HEK293 (cell line): ENCODE measurements around the gene C10orf67.
A peak's percentile ranks its signal among the peaks of the same experiment; 100 is the strongest.

ENCODE experiments used
- GFI1B ChIP-seq: fragments of 450-650 bp; formaldehyde crosslinking; IDR thresholded peaks from 2 replicates; pipeline ENCODE4 v1.5.1; 2016; ENCODE audit warnings: missing biosample characterization, missing genetic modification characterization
- HIC1 ChIP-seq: fragments of 450-650 bp; formaldehyde crosslinking; IDR thresholded peaks from 2 replicates; pipeline ENCODE4 v1.5.1; 2016; ENCODE audit warnings: missing biosample characterization, missing genetic modification characterization
- KLF17 ChIP-seq: fragments of 450-650 bp; formaldehyde crosslinking; IDR thresholded peaks from 2 replicates; pipeline ENCODE4 v1.5.1; 2016; ENCODE audit warnings: missing biosample characterization, missing genetic modification characterization
- KLF8 ChIP-seq: fragments of 450-650 bp; formaldehyde crosslinking; IDR thresholded peaks from 2 replicates; pipeline ENCODE4 v1.5.1; 2016; ENCODE audit warnings: missing biosample characterization, missing genetic modification characterization
- KLF9 ChIP-seq: fragments of 450-650 bp; formaldehyde crosslinking; IDR thresholded peaks from 2 replicates; pipeline ENCODE4 v1.5.1; 2016; ENCODE audit warnings: missing biosample characterization, missing genetic modification characterization, low read depth
- PRDM2 ChIP-seq: fragments of 450-650 bp; formaldehyde crosslinking; IDR thresholded peaks from 2 replicates; pipeline ENCODE4 v1.5.1; 2016; ENCODE audit warnings: missing biosample characterization, missing genetic modification characterization, borderline replicate concordance
- SP7 ChIP-seq: fragments of 450-650 bp; formaldehyde crosslinking; IDR thresholded peaks from 2 replicates; pipeline ENCODE4 v1.5.1; 2016; ENCODE audit warnings: missing biosample characterization, missing genetic modification characterization
- TCF7L2 ChIP-seq: IDR thresholded peaks from 2 replicates; pipeline ENCODE4 v1.6.1; 2011; ENCODE audit warnings: low read depth, mild to moderate bottlenecking, inconsistent platforms, low read length, moderate library complexity, borderline replicate concordance
- ZBTB7A ChIP-seq: fragments of 450-650 bp; formaldehyde crosslinking; IDR thresholded peaks from 2 replicates; pipeline ENCODE4 v1.5.1; 2016; ENCODE audit warnings: low read depth, missing biosample characterization, missing genetic modification characterization
- ZEB2 ChIP-seq: fragments of 450-650 bp; formaldehyde crosslinking; IDR thresholded peaks from 2 replicates; pipeline ENCODE4 v1.5.1; 2016; ENCODE audit warnings: missing biosample characterization, missing genetic modification characterization
- ZIC2 ChIP-seq: fragments of 450-650 bp; formaldehyde crosslinking; IDR thresholded peaks from 2 replicates; pipeline ENCODE4 v1.5.1; 2016; ENCODE audit warnings: missing biosample characterization, missing genetic modification characterization
- ZNF140 ChIP-seq: fragments of 450-650 bp; formaldehyde crosslinking; IDR thresholded peaks from 2 replicates; pipeline ENCODE4 v1.5.1; 2016; ENCODE audit warnings: missing biosample characterization, missing genetic modification characterization
- ZNF155 ChIP-seq: fragments of 450-650 bp; formaldehyde crosslinking; IDR thresholded peaks from 2 replicates; pipeline ENCODE4 v1.5.1; 2016; ENCODE audit warnings: missing biosample characterization, missing genetic modification characterization
- ZNF16 ChIP-seq: fragments of 450-650 bp; formaldehyde crosslinking; IDR thresholded peaks from 2 replicates; pipeline ENCODE4 v1.5.1; 2016; ENCODE audit warnings: low read depth, missing biosample characterization, missing genetic modification characterization
- ZNF169 ChIP-seq: fragments of 450-650 bp; formaldehyde crosslinking; IDR thresholded peaks from 2 replicates; pipeline ENCODE4 v1.5.1; 2016; ENCODE audit warnings: missing biosample characterization, missing genetic modification characterization
- ZNF324 ChIP-seq: fragments of 450-650 bp; formaldehyde crosslinking; IDR thresholded peaks from 2 replicates; pipeline ENCODE4 v1.5.1; 2016; ENCODE audit warnings: missing biosample characterization, missing genetic modification characterization
- ZNF433 ChIP-seq: fragments of 450-650 bp; formaldehyde crosslinking; IDR thresholded peaks from 2 replicates; pipeline ENCODE4 v1.5.1; 2016; ENCODE audit warnings: missing biosample characterization, missing genetic modification characterization, low read depth
- ZNF560 ChIP-seq: fragments of 450-650 bp; formaldehyde crosslinking; IDR thresholded peaks from 2 replicates; pipeline ENCODE4 v1.5.1; 2017; ENCODE audit warnings: missing biosample characterization, missing genetic modification characterization, borderline replicate concordance
- ZNF621 ChIP-seq: fragments of 450-650 bp; formaldehyde crosslinking; IDR thresholded peaks from 2 replicates; pipeline ENCODE4 v1.5.1; 2017; ENCODE audit warnings: missing biosample characterization, missing genetic modification characterization
- ZNF76 ChIP-seq: fragments of 450-650 bp; formaldehyde crosslinking; IDR thresholded peaks from 2 replicates; pipeline ENCODE4; 2016; ENCODE audit warnings: low read depth, missing biosample characterization, missing genetic modification characterization, borderline replicate concordance
- ZSCAN16 ChIP-seq: fragments of 450-650 bp; formaldehyde crosslinking; IDR thresholded peaks from 2 replicates; pipeline ENCODE4 v1.5.1; 2016; ENCODE audit warnings: missing biosample characterization, missing genetic modification characterization
- TF ChIP-seq, protein P1 (sequence below): fragments of 450-650 bp; IDR thresholded peaks from 2 replicates; pipeline ENCODE4 v1.5.1; 2018; ENCODE audit warnings: missing biosample characterization, mild to moderate bottlenecking, missing genetic modification characterization
- TF ChIP-seq, protein P2 (sequence below): fragments of 450-650 bp; formaldehyde crosslinking; IDR thresholded peaks from 2 replicates; pipeline ENCODE4 v1.5.1; 2016; ENCODE audit warnings: missing biosample characterization, missing genetic modification characterization
- TF ChIP-seq, protein P3 (sequence below): fragments of 450-650 bp; formaldehyde crosslinking; IDR thresholded peaks from 2 replicates; pipeline ENCODE4 v1.5.1; 2016; ENCODE audit warnings: missing biosample characterization, missing genetic modification characterization

Gene C10orf67

GRCh38 chr10:23344241-23344841 lies at the start of gene C10orf67 (continued):
- TF ChIP-seq, protein P1, sequence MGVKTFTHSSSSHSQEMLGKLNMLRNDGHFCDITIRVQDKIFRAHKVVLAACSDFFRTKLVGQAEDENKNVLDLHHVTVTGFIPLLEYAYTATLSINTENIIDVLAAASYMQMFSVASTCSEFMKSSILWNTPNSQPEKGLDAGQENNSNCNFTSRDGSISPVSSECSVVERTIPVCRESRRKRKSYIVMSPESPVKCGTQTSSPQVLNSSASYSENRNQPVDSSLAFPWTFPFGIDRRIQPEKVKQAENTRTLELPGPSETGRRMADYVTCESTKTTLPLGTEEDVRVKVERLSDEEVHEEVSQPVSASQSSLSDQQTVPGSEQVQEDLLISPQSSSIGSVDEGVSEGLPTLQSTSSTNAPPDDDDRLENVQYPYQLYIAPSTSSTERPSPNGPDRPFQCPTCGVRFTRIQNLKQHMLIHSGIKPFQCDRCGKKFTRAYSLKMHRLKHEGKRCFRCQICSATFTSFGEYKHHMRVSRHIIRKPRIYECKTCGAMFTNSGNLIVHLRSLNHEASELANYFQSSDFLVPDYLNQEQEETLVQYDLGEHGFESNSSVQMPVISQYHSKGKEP (tag by site-specific recombination) = no peak
- peak; percentile 72 for TF ChIP-seq KLF8 (tag by site-specific recombination)
- TF ChIP-seq PRDM2 (tag by site-specific recombination) = no peak
- TF ChIP-seq, protein P2, sequence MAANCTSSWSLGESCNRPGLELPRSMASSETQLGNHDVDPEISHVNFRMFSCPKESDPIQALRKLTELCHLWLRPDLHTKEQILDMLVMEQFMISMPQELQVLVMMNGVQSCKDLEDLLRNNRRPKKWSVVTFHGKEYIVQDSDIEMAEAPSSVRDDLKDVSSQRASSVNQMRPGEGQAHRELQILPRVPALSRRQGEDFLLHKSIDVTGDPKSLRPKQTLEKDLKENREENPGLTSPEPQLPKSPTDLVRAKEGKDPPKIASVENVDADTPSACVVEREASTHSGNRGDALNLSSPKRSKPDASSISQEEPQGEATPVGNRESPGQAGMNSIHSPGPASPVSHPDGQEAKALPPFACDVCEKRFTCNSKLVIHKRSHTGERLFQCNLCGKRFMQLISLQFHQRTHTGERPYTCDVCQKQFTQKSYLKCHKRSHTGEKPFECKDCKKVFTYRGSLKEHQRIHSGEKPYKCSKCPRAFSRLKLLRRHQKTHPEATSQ (tag by site-specific recombination) = no peak
- TF ChIP-seq ZBTB7A = peak; percentile 75; the same call in 1 of the 2 replicates
- TF ChIP-seq ZSCAN16 (tag by site-specific recombination) = no peak
- no peak for TF ChIP-seq ZNF621 (tag by site-specific recombination)
- TF ChIP-seq ZNF433 (tag by site-specific recombination) = no peak
- 0 out of 2 replicates have a peak, but pooled peaks have one; percentile 62 for TF ChIP-seq ZEB2 (tag by site-specific recombination)
- TF ChIP-seq ZNF155 = no peak
- TF ChIP-seq KLF17 = peak; percentile 78
- TF ChIP-seq GFI1B (tag by site-specific recombination) = no peak
- TF ChIP-seq, protein P3, sequence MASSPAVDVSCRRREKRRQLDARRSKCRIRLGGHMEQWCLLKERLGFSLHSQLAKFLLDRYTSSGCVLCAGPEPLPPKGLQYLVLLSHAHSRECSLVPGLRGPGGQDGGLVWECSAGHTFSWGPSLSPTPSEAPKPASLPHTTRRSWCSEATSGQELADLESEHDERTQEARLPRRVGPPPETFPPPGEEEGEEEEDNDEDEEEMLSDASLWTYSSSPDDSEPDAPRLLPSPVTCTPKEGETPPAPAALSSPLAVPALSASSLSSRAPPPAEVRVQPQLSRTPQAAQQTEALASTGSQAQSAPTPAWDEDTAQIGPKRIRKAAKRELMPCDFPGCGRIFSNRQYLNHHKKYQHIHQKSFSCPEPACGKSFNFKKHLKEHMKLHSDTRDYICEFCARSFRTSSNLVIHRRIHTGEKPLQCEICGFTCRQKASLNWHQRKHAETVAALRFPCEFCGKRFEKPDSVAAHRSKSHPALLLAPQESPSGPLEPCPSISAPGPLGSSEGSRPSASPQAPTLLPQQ (tag by site-specific recombination) = peak; percentile 72
- TF ChIP-seq ZNF324 = 0 out of 2 replicates have a peak, but pooled peaks have one; percentile 61
- no peak for TF ChIP-seq ZNF169 (tag by site-specific recombination)
- TF ChIP-seq TCF7L2 = no peak
- peak; percentile 44; the same call in 1 of the 2 replicates for TF ChIP-seq ZNF76 (tag by site-specific recombination)
- TF ChIP-seq ZNF560 (tag by site-specific recombination) = no peak
- no peak for TF ChIP-seq ZNF140 (tag by site-specific recombination)
- TF ChIP-seq ZNF16 = no peak
- peak; percentile 86 for TF ChIP-seq SP7 (tag by site-specific recombination)
- TF ChIP-seq ZIC2 = peak; percentile 95
- no peak for TF ChIP-seq HIC1 (tag by site-specific recombination)
- TF ChIP-seq KLF9 (tag by site-specific recombination) = peak; percentile 80
